ENCODE results near the gene TIMP4. TPM values are rescaled to one million over a fixed set of nuclear protein-coding genes. Genes with fewer than 3 reads are reported as not detected.

The TIMP4 gene
- total and polyA plus RNA-seq, 4 experiments from 2014 or later, result not detected

DNA sequence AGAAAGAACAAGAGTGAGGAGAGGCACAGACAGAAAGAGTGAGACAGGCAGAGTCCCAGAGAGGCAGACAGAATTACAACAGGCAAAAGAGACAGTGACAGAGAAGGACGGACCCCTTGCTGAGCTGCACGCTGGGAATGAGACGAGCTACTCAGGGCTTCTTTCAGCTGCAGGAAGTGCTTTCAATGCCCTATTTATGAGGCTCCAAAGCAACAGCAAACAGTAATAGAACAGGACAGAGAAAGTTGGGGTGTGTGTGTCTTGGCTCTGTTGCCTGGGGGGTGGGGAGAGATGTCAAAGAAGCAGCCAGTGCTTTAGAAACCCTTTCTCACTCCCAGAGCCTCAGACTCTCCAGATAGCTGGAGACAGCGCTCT lies 502 bp upstream of the TIMP4 start:
- H3K36me3 Mint-ChIP-seq, result no peaks in the 10 kb centered on the region
- no peak overlapping the region for H3K4me3 Mint-ChIP-seq
- ChIA-PET POLR2A (ENCODE audit: partially characterized antibody) (no interaction called here), CTCF (ENCODE audit: partially characterized antibody) (no interaction called here)
- H3K27ac ChIP-seq (ENCODE audit: low read depth, low read length), result no peak overlapping the region
- no peak overlapping the region for H3K4me3 ChIP-seq (ENCODE audit: low read length in 2 of 2)
- H3K9me3 Mint-ChIP-seq, result no peaks in the 10 kb centered on the region
- H3K27me3 Mint-ChIP-seq, result peaks cover 4 to 12% of the 10 kb centered on the region in 2 donors
- intact Hi-C loops (cut with micrococcal nuclease), result no loop called here
- no peak for DNase-seq
- H3K4me1 ChIP-seq (ENCODE audit: insufficient read depth, low read length), result no peaks in the 10 kb centered on the region
- no peaks in the 10 kb centered on the region for H3K9me3 ChIP-seq (ENCODE audit: control insufficient read depth in 1 of 2, low read length in 2 of 2)
- H3K27me3 ChIP-seq (ENCODE audit: insufficient read depth, low read length), result no peaks in the 10 kb centered on the region
- H3K4me1 Mint-ChIP-seq, result peaks cover 0 to 2% (median 0%) of the 10 kb centered on the region in 4 donors
- H3K36me3 ChIP-seq (ENCODE audit: insufficient read depth, low read length), result no peaks in the 10 kb centered on the region
- no peak overlapping the region for H3K27ac Mint-ChIP-seq

DNA sequence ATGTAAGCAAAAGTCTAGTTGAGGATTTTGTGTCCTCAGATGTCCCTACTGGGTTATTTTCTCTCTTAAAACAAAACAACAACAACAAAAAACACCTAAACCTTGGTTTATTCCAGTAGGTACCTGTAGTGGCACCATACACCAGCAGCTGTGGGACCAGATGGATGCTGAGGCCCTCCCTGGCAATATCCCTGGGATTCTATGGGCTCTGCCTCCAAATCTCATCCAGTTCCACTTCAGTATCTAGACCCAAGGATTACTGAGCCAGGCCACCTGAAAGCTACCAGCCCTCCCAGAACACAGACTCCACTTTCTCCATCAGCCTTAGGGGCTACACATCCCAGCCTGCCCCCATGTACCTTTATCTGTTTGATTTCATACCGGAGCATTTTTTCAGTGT lies 1.7 kb downstream of the TIMP4 start:
- peaks cover 0 to 2% (median 0%) of the 10 kb centered on the region in 4 donors for H3K4me1 Mint-ChIP-seq
- H3K4me3 Mint-ChIP-seq, result no peak overlapping the region
- intact Hi-C loops (cut with micrococcal nuclease), result no loop called here
- DNase-seq, result no peak
- no peaks in the 10 kb centered on the region for H3K4me1 ChIP-seq (ENCODE audit: insufficient read depth, low read length)
- H3K9me3 Mint-ChIP-seq, result no peaks in the 10 kb centered on the region
- H3K27ac ChIP-seq (ENCODE audit: low read depth, low read length), result no peak overlapping the region
- no peak overlapping the region for H3K4me3 ChIP-seq (ENCODE audit: low read length in 2 of 2)
- no peaks in the 10 kb centered on the region for H3K9me3 ChIP-seq (ENCODE audit: control insufficient read depth in 1 of 2, low read length in 2 of 2)
- POLR2A ChIA-PET (ENCODE audit: partially characterized antibody), result no interaction called here
- no peak overlapping the region for H3K27ac Mint-ChIP-seq
- no peaks in the 10 kb centered on the region for H3K27me3 ChIP-seq (ENCODE audit: insufficient read depth, low read length)
- CTCF ChIA-PET (ENCODE audit: partially characterized antibody), result interaction anchor here (1.3 kb wide), 1 partner anchor 323 kb away, joined by 3 read pairs; no protein-coding TSS in a partner anchor
- no peaks in the 10 kb centered on the region for H3K36me3 Mint-ChIP-seq
- H3K27me3 Mint-ChIP-seq, result peaks cover 4 to 14% of the 10 kb centered on the region in 2 donors
- H3K36me3 ChIP-seq (ENCODE audit: insufficient read depth, low read length), result no peaks in the 10 kb centered on the region

DNA sequence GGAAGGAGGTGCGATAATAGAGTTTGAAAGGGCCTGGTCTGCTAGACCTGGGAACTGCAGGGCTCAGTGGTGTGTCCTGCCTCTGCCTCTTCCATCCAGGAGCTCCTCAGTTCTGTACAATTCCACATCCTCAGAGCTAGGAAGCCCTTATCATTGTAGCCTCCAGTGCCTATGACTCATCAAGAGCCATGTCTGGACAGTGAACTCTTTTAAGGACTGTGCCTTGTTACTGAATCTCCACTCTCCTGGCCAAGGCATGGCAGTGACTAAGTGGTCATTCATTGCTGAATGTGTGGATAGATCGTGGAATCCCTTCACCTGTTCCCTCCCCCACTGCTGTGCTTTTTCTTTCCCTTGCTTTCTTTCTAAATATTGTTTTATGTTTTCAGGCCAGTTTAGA lies 2.9 kb downstream of the TIMP4 start:
- Mint-ChIP-seq H3K27me3 (peaks cover 4 to 14% of the 10 kb centered on the region in 2 donors), H3K27ac (no peak overlapping the region), H3K4me1 (peaks cover 0 to 2% (median 0%) of the 10 kb centered on the region in 4 donors), H3K9me3 (no peaks in the 10 kb centered on the region), H3K4me3 (no peak overlapping the region), H3K36me3 (no peaks in the 10 kb centered on the region)
- ChIA-PET CTCF (ENCODE audit: partially characterized antibody) (interaction anchor here (1.3 kb wide), 2 partner anchors 9 to 324 kb away, joined by 3 read pairs; no protein-coding TSS in a partner anchor), POLR2A (ENCODE audit: partially characterized antibody) (no interaction called here)
- no peak for DNase-seq
- intact Hi-C loops (cut with micrococcal nuclease), result no loop called here
- Histone ChIP-seq H3K4me1 (ENCODE audit: insufficient read depth, low read length) (no peaks in the 10 kb centered on the region), H3K4me3 (ENCODE audit: low read length in 2 of 2) (no peak overlapping the region), H3K27ac (ENCODE audit: low read depth, low read length) (no peak overlapping the region), H3K27me3 (ENCODE audit: insufficient read depth, low read length) (no peaks in the 10 kb centered on the region), H3K9me3 (ENCODE audit: control insufficient read depth in 1 of 2, low read length in 2 of 2) (no peaks in the 10 kb centered on the region), H3K36me3 (ENCODE audit: insufficient read depth, low read length) (no peaks in the 10 kb centered on the region)

DNA sequence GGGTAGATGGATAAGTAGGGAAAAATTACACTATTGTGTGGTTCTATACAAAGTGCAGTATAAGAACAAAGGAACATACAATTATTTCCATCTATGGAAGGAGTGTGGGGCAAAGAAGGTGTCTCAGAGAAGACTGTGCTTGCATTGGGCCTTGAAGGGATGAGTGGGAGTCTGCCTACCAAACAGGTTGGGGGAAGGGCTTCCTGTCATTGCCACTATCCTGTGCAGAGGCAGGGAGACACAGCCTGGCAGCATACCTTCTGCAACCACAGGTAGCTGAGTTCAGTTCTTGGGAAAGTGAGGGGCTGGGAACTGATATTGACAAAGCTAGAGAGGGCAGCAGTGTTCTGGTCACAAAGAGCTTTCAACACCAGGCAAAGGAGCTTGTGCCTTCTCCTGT lies 3.4 kb downstream of the TIMP4 start:
- no peak overlapping the region for H3K4me3 ChIP-seq (ENCODE audit: low read length in 2 of 2)
- no peaks in the 10 kb centered on the region for H3K27me3 ChIP-seq (ENCODE audit: insufficient read depth, low read length)
- H3K4me1 ChIP-seq (ENCODE audit: insufficient read depth, low read length), result no peaks in the 10 kb centered on the region
- H3K4me1 Mint-ChIP-seq, result peaks cover 0 to 2% (median 0%) of the 10 kb centered on the region in 4 donors
- H3K36me3 Mint-ChIP-seq, result no peaks in the 10 kb centered on the region
- DNase-seq, result no peak
- ChIA-PET POLR2A (ENCODE audit: partially characterized antibody) (no interaction called here), CTCF (ENCODE audit: partially characterized antibody) (interaction anchor here (1.3 kb wide), 1 partner anchor 8 kb away, joined by 3 read pairs; no protein-coding TSS in a partner anchor)
- intact Hi-C loops (cut with micrococcal nuclease), result no loop called here
- no peaks in the 10 kb centered on the region for H3K9me3 ChIP-seq (ENCODE audit: control insufficient read depth in 1 of 2, low read length in 2 of 2)
- no peaks in the 10 kb centered on the region for H3K9me3 Mint-ChIP-seq
- peaks cover 4 to 14% of the 10 kb centered on the region in 2 donors for H3K27me3 Mint-ChIP-seq
- no peak overlapping the region for H3K27ac Mint-ChIP-seq
- H3K4me3 Mint-ChIP-seq, result no peak overlapping the region
- H3K27ac ChIP-seq (ENCODE audit: low read depth, low read length), result no peak overlapping the region
- no peaks in the 10 kb centered on the region for H3K36me3 ChIP-seq (ENCODE audit: insufficient read depth, low read length)

DNA sequence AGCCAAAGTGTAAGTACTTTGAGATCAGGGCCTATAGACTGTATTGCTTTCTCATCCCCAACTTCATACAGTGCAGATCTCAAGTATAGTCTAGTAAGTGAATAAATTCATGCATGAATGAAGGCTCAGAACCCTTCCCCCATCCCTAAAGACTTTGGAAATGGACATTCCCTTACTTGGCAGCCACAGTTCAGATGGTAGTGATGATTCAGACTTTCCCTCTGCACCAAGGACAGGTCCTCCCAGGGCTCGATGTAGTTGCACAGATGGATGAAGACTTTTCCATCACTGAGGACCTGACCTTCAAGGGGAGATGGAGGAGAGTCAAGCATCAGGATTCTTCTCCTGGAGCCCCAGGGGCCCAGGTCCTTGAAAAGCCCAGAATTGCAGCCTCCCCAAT lies 4.6 kb downstream of the TIMP4 start:
- no peaks in the 10 kb centered on the region for H3K27me3 ChIP-seq (ENCODE audit: insufficient read depth, low read length)
- ChIA-PET POLR2A (ENCODE audit: partially characterized antibody) (no interaction called here), CTCF (ENCODE audit: partially characterized antibody) (no interaction called here)
- H3K27ac ChIP-seq (ENCODE audit: low read depth, low read length), result no peak overlapping the region
- H3K9me3 Mint-ChIP-seq, result no peaks in the 10 kb centered on the region
- no peak overlapping the region for H3K4me3 ChIP-seq (ENCODE audit: low read length in 2 of 2)
- intact Hi-C loops (cut with micrococcal nuclease), result no loop called here
- H3K27me3 Mint-ChIP-seq, result peaks cover 6 to 14% of the 10 kb centered on the region in 2 donors
- H3K4me1 ChIP-seq (ENCODE audit: insufficient read depth, low read length), result no peaks in the 10 kb centered on the region
- H3K27ac Mint-ChIP-seq, result no peak overlapping the region
- no peaks in the 10 kb centered on the region for H3K36me3 ChIP-seq (ENCODE audit: insufficient read depth, low read length)
- DNase-seq, result no peak
- H3K4me3 Mint-ChIP-seq, result no peak overlapping the region
- H3K36me3 Mint-ChIP-seq, result no peaks in the 10 kb centered on the region
- peaks cover 0 to 2% (median 0%) of the 10 kb centered on the region in 4 donors for H3K4me1 Mint-ChIP-seq
- H3K9me3 ChIP-seq (ENCODE audit: control insufficient read depth in 1 of 2, low read length in 2 of 2), result no peaks in the 10 kb centered on the region

DNA sequence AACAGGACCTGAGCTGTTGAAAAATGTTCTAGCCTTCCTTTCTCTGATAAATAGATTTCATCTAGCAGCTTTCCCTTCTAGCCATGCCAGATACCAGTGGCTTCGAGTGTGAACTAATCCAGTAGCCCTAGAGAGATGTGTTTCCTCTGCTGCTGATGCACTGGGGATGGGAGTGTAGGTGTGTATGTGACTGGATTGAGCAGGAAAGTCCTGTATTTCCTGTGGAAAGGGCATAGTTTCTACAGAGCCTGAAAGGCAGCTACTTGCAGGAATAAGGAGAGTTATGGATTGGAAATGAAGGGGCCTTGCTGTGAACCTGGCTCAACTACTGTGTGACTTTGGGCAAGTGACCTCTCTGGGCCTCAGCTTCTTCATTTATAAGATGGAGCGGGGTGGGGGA lies 8.6 kb downstream of the TIMP4 start:
- ChIA-PET CTCF (ENCODE audit: partially characterized antibody) (no interaction called here), POLR2A (ENCODE audit: partially characterized antibody) (no interaction called here)
- Histone ChIP-seq H3K36me3 (ENCODE audit: insufficient read depth, low read length) (no peaks in the 10 kb centered on the region), H3K27me3 (ENCODE audit: insufficient read depth, low read length) (no peaks in the 10 kb centered on the region), H3K27ac (ENCODE audit: low read depth, low read length) (no peak overlapping the region), H3K4me1 (ENCODE audit: insufficient read depth, low read length) (no peaks in the 10 kb centered on the region), H3K4me3 (ENCODE audit: low read length in 2 of 2) (no peak overlapping the region), H3K9me3 (ENCODE audit: control insufficient read depth in 1 of 2, low read length in 2 of 2) (no peaks in the 10 kb centered on the region)
- intact Hi-C loops (cut with micrococcal nuclease), result no loop called here
- Mint-ChIP-seq H3K27ac (no peak overlapping the region), H3K36me3 (no peaks in the 10 kb centered on the region), H3K27me3 (peaks cover 3 to 6% of the 10 kb centered on the region in 2 donors), H3K9me3 (no peaks in the 10 kb centered on the region), H3K4me3 (no peak overlapping the region), H3K4me1 (peaks cover 0 to 1% (median 0%) of the 10 kb centered on the region in 4 donors)
- no peak for DNase-seq

DNA sequence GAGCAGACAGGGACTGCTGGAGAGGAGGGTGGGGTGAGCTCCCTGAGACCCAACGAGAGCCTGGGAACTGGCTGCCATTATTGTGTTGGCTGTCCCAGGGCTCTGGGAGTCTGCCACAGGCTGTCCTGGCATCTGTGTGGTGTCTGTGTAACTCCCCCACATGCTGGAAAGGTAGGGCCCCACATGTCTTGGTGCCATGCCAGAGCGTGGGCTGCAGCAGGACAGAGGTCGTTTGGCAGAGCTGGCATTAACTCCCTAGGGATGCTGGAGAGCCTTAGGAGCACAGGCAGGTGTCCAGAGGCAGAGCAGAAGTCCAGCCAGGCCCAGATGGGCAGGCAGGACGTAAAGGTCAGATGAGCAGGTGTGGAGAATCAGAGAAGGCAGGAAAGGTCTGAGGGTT lies 9.7 kb downstream of the TIMP4 start:
- Histone ChIP-seq H3K36me3 (ENCODE audit: insufficient read depth, low read length) (no peaks in the 10 kb centered on the region), H3K4me3 (ENCODE audit: low read length in 2 of 2) (no peak overlapping the region), H3K4me1 (ENCODE audit: insufficient read depth, low read length) (no peaks in the 10 kb centered on the region), H3K27ac (ENCODE audit: low read depth, low read length) (no peak overlapping the region), H3K9me3 (ENCODE audit: control insufficient read depth in 1 of 2, low read length in 2 of 2) (no peaks in the 10 kb centered on the region), H3K27me3 (ENCODE audit: insufficient read depth, low read length) (no peaks in the 10 kb centered on the region)
- H3K9me3 Mint-ChIP-seq, result no peaks in the 10 kb centered on the region
- H3K27ac Mint-ChIP-seq, result no peak overlapping the region
- intact Hi-C loops (cut with micrococcal nuclease), result no loop called here
- no peaks in the 10 kb centered on the region for H3K36me3 Mint-ChIP-seq
- CTCF ChIA-PET (ENCODE audit: partially characterized antibody), result no interaction called here
- DNase-seq, result no peak
- peaks cover 3 to 6% of the 10 kb centered on the region in 2 donors for H3K27me3 Mint-ChIP-seq
- no peaks in the 10 kb centered on the region for H3K4me1 Mint-ChIP-seq
- POLR2A ChIA-PET (ENCODE audit: partially characterized antibody), result no interaction called here
- H3K4me3 Mint-ChIP-seq, result no peak overlapping the region
